ENCODE measurements around the gene LPP. TPM values are rescaled to one million over a fixed set of nuclear protein-coding genes. Genes with fewer than 3 reads are reported as not detected.
A peak's percentile ranks its signal among the peaks of the same experiment; 100 is the strongest.

LPP gene
- total RNA-seq, 4 donors from 2014 or later: 1,872 to 3,079 (median 2,300) TPM

- H3K4me1 ChIP-seq: peaks cover 7 to 89% (median 59%) of the 10 kb centered on the region in 4 donors
These were observed 541.3 kb downstream of the LPP start for GRCh38 chr3:188695241-188695640.

GRCh38 chr3:188697127-188697526, 543.2 kb downstream of the LPP start:
- Histone ChIP-seq H3K4me3 (no peak overlapping the region), H3K4me1 (peaks cover 3 to 88% (median 58%) of the 10 kb centered on the region in 4 donors), H3K27me3 (no peaks in the 10 kb centered on the region), H3K36me3 (no peaks in the 10 kb centered on the region), H3K27ac (replicated peaks in 1 of 4) (no peak overlapping the region), H3K9me3 (no peaks in the 10 kb centered on the region)
- WGBS: 75% methylated on average over 7 of the region's 7 CpGs
- TF ChIP-seq POLR2AphosphoS5 (IDR thresholded peaks at IDR 0.05): peak in 1 of 2 donors; percentile 17
- TF ChIP-seq CTCF (IDR thresholded peaks at IDR 0.05): no peak
- no peak for DNase-seq (ENCODE audit: extremely low spot score)
- intact Hi-C loops (cut with DNase I): no loop called here

More at GRCh38 chr3:188695241-188695640, 541.3 kb downstream of the LPP start:
- DNase-seq (ENCODE audit: extremely low spot score): no peak
- H3K4me3 ChIP-seq: no peak overlapping the region
- H3K9me3 ChIP-seq: no peaks in the 10 kb centered on the region
- no peaks in the 10 kb centered on the region for H3K27me3 ChIP-seq
- TF ChIP-seq EP300 (IDR thresholded peaks at IDR 0.05): no peak
- no peak for TF ChIP-seq CTCF (IDR thresholded peaks at IDR 0.05)
- no peak for TF ChIP-seq POLR2AphosphoS5 (IDR thresholded peaks at IDR 0.05)
- no peak for TF ChIP-seq POLR2A (IDR thresholded peaks at IDR 0.05; ENCODE audit: low read depth)
- intact Hi-C loops (cut with DNase I): no loop called here
- H3K36me3 ChIP-seq: no peaks in the 10 kb centered on the region
- no peak overlapping the region for H3K27ac ChIP-seq (replicated peaks in 1 of 4)
- WGBS: 90% methylated on average over 5 of the region's 5 CpGs

GRCh38 chr3:188698436-188698835, 544.5 kb downstream of the LPP start:
- DNase-seq (ENCODE audit: extremely low spot score): no peak
- intact Hi-C loops (cut with DNase I): no loop called here
- 87% methylated on average over 12 of the region's 12 CpGs for WGBS

GRCh38 chr3:188700501-188700900, 546.5 kb downstream of the LPP start:
- H3K4me3 ChIP-seq: no peak overlapping the region
- H3K27ac ChIP-seq (replicated peaks in 1 of 4): no peak overlapping the region
- peaks cover 4 to 91% (median 75%) of the 10 kb centered on the region in 4 donors for H3K4me1 ChIP-seq
- no peak for DNase-seq (ENCODE audit: extremely low spot score)
- no peaks in the 10 kb centered on the region for H3K9me3 ChIP-seq
- intact Hi-C loops (cut with DNase I): no loop called here
- no peaks in the 10 kb centered on the region for H3K27me3 ChIP-seq
- no peak for TF ChIP-seq POLR2A (IDR thresholded peaks at IDR 0.05; ENCODE audit: low read depth)
- H3K36me3 ChIP-seq: no peaks in the 10 kb centered on the region

More at GRCh38 chr3:188698436-188698835, 544.5 kb downstream of the LPP start:
- Histone ChIP-seq H3K36me3 (no peaks in the 10 kb centered on the region), H3K4me1 (peaks cover 3 to 88% (median 61%) of the 10 kb centered on the region in 4 donors), H3K27ac (replicated peaks in 1 of 4) (peak overlapping the region in 1 of 4 donors; percentile 8), H3K27me3 (no peaks in the 10 kb centered on the region), H3K4me3 (no peak overlapping the region), H3K9me3 (no peaks in the 10 kb centered on the region)
- TF ChIP-seq EP300 (IDR thresholded peaks at IDR 0.05): no peak
- no peak for TF ChIP-seq POLR2A (IDR thresholded peaks at IDR 0.05; ENCODE audit: low read depth)
- TF ChIP-seq POLR2AphosphoS5 (IDR thresholded peaks at IDR 0.05): no peak
- no peak for TF ChIP-seq CTCF (IDR thresholded peaks at IDR 0.05)

GRCh38 chr3:188700918-188701317, 547.0 kb downstream of the LPP start:
- Histone ChIP-seq H3K27ac (replicated peaks in 1 of 4) (peak overlapping the region in 3 of 4 donors; percentile 7 to 33 (median 25)), H3K4me3 (no peak overlapping the region), H3K27me3 (no peaks in the 10 kb centered on the region), H3K9me3 (no peaks in the 10 kb centered on the region), H3K4me1 (peaks cover 7 to 93% (median 79%) of the 10 kb centered on the region in 4 donors), H3K36me3 (no peaks in the 10 kb centered on the region)
- intact Hi-C loops (cut with DNase I): no loop called here
- TF ChIP-seq CTCF (IDR thresholded peaks at IDR 0.05) (no peak), POLR2AphosphoS5 (IDR thresholded peaks at IDR 0.05) (no peak), EP300 (IDR thresholded peaks at IDR 0.05) (no peak), POLR2A (IDR thresholded peaks at IDR 0.05; ENCODE audit: low read depth) (no peak)
- no peak for DNase-seq (ENCODE audit: extremely low spot score)
